ENCODE results near the gene AP1S3. TPM values are rescaled to one million over a fixed set of nuclear protein-coding genes. Genes with fewer than 3 reads are reported as not detected.
A peak's percentile ranks its signal among the peaks of the same experiment; 100 is the strongest.

The AP1S3 gene
- total and polyA plus RNA-seq, 8 donors: 1.9 to 8.5 (median 3.8) TPM

- H3K4me1 ChIP-seq: peaks cover 0 to 6% (median 0%) of the 10 kb centered on the region in 3 donors
- DNase-seq: peak in 2 of 6 donors; percentile 19 to 36
- H3K27me3 ChIP-seq: no peaks in the 10 kb centered on the region
- no peaks in the 10 kb centered on the region for H3K9me3 ChIP-seq
- TF ChIP-seq CTCF (IDR thresholded peaks at IDR 0.05): no peak
- H3K4me3 ChIP-seq: no peak overlapping the region
- H3K27ac ChIP-seq: peak overlapping the region in 2 of 4 donors; percentile 56 to 61
- peak in 3 of 4 donors; percentile 73 to 87 (median 79) for ATAC-seq
- FAIRE-seq: no peak
- H3K36me3 ChIP-seq: no peaks in the 10 kb centered on the region
- intact Hi-C loops (cut with DNase I): no loop called here
- 87 to 92% methylated on average over 8 of the region's 8 CpGs for WGBS, 2 donors
Measured at GRCh38 chr2:223760838-223761502, 76.4 kb downstream of the AP1S3 start.

- no peak for TF ChIP-seq CTCF (IDR thresholded peaks at IDR 0.05)
- H3K36me3 ChIP-seq: no peaks in the 10 kb centered on the region
- no peak overlapping the region for H3K4me3 ChIP-seq
- FAIRE-seq (no peak), ATAC-seq (peak in 3 of 4 donors; percentile 60 to 78 (median 74)), DNase-seq (peak in 1 of 6 donors; percentile 34)
- H3K4me1 ChIP-seq: peaks cover 0 to 6% (median 0%) of the 10 kb centered on the region in 3 donors
- 52 to 56% methylated on average over 8 of the region's 8 CpGs for WGBS, 2 donors
- H3K27me3 ChIP-seq: no peaks in the 10 kb centered on the region
- intact Hi-C loops (cut with DNase I): no loop called here
- H3K27ac ChIP-seq: peak overlapping the region in 2 of 4 donors; percentile 56 to 61
- no peaks in the 10 kb centered on the region for H3K9me3 ChIP-seq
Measured at GRCh38 chr2:223759569-223760430, 77.6 kb downstream of the AP1S3 start.

- Histone ChIP-seq H3K4me3 (no peak overlapping the region), H3K9me3 (no peaks in the 10 kb centered on the region), H3K4me1 (peaks cover 0 to 6% (median 0%) of the 10 kb centered on the region in 3 donors), H3K27ac (no peak overlapping the region), H3K27me3 (no peaks in the 10 kb centered on the region), H3K36me3 (no peaks in the 10 kb centered on the region)
- FAIRE-seq: no peak
- no peak for ATAC-seq
- no peak for DNase-seq
- TF ChIP-seq CTCF (IDR thresholded peaks at IDR 0.05): no peak
- WGBS, 2 donors: 86 to 88% methylated on average over 4 of the region's 4 CpGs
- intact Hi-C loops (cut with DNase I): no loop called here
Measured at GRCh38 chr2:223758131-223758840, 79.1 kb downstream of the AP1S3 start.

- no peak for FAIRE-seq
- peaks cover 0 to 2% (median 0%) of the 10 kb centered on the region in 4 donors for H3K27me3 ChIP-seq
- ATAC-seq: no peak
- H3K9me3 ChIP-seq: no peaks in the 10 kb centered on the region
- intact Hi-C loops (cut with DNase I): no loop called here
- DNase-seq: no peak
- H3K4me3 ChIP-seq: no peak overlapping the region
- no peak for TF ChIP-seq CTCF (IDR thresholded peaks at IDR 0.05)
- H3K36me3 ChIP-seq: no peaks in the 10 kb centered on the region
- no peak overlapping the region for H3K27ac ChIP-seq
- H3K4me1 ChIP-seq: no peaks in the 10 kb centered on the region
- WGBS, 2 donors: 91 to 97% methylated on average over 4 of the region's 4 CpGs
Measured at GRCh38 chr2:223753940-223754339, 83.4 kb downstream of the AP1S3 start.
